NB4 (cell line): Measurements from ENCODE around the gene DNAJB13.

Experiments used
- DNase-seq: peaks from one replicate; pipeline ENCODE4 v3.0.0; 2010; ENCODE audit warnings: low read depth
- H3K4me3 ChIP-seq: one replicate; pipeline ENCODE4 v1.5.1; 2011; ENCODE audit warnings: mild to moderate bottlenecking, low read depth, low read length, moderate library complexity
- CTCF ChIP-seq: IDR thresholded peaks from one replicate; pipeline ENCODE4 v1.5.1; 2012; ENCODE audit warnings: low read depth, low read length
- MYC ChIP-seq: IDR thresholded peaks from 2 replicates; pipeline ENCODE4 v1.6.1; 2011; ENCODE audit warnings: low read depth, low read length
- POLR2A ChIP-seq: IDR thresholded peaks from 2 replicates; pipeline ENCODE4 v1.6.1; 2011; ENCODE audit warnings: mild to moderate bottlenecking; ENCODE audit not compliant: insufficient read length; ENCODE audit errors: extremely low read depth
- TF ChIP-seq, protein P1 (sequence below): IDR thresholded peaks from 2 replicates; pipeline ENCODE4 v1.6.1; 2011; ENCODE audit warnings: low read depth, low read length

The DNAJB13 gene

GRCh38 chr11:73976451-73977151, 25.8 kb downstream of the DNAJB13 start:
- no peak for DNase-seq
- TF ChIP-seq POLR2A = no peak
- TF ChIP-seq MYC = no peak
- TF ChIP-seq, protein P1, sequence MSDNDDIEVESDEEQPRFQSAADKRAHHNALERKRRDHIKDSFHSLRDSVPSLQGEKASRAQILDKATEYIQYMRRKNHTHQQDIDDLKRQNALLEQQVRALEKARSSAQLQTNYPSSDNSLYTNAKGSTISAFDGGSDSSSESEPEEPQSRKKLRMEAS = no peak
- no peak for TF ChIP-seq CTCF

GRCh38 chr11:73977856-73978519, 27.2 kb downstream of the DNAJB13 start:
- no peak for TF ChIP-seq POLR2A
- no peak overlapping the region for H3K4me3 ChIP-seq

More at GRCh38 chr11:73976451-73977151, 25.8 kb downstream of the DNAJB13 start:
- no peak overlapping the region for H3K4me3 ChIP-seq

DNA sequence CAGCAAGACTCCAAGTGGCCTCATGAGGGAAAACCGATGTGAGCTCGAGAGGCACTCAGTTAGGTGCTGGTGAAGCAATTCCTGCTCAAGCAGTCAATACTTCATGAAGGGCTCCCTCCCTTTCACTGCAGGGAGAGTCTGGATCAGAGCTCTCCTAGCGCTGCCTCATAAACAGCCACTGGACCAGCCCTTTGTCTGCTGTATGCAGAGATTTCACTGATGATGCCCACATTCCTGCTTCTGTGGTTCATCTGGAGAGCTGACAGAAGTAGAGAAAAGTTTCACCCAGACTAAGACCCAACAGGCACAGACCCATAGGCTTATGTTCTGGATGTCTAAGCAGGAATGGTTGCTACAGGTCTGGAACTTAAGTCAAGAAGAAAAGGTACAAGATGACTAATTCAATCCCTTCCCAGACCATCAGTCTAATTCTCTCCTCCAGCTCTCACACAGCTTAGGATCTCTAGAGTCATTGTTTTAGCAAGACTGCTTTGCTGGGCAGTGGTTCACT, 27.8 kb downstream of the DNAJB13 start:
- no peak overlapping the region for H3K4me3 ChIP-seq
- TF ChIP-seq MYC = no peak
- TF ChIP-seq, protein P1 = no peak
- no peak for TF ChIP-seq CTCF
- TF ChIP-seq POLR2A = no peak
- no peak for DNase-seq

More at GRCh38 chr11:73977856-73978519, 27.2 kb downstream of the DNAJB13 start:
- no peak for DNase-seq

DNA sequence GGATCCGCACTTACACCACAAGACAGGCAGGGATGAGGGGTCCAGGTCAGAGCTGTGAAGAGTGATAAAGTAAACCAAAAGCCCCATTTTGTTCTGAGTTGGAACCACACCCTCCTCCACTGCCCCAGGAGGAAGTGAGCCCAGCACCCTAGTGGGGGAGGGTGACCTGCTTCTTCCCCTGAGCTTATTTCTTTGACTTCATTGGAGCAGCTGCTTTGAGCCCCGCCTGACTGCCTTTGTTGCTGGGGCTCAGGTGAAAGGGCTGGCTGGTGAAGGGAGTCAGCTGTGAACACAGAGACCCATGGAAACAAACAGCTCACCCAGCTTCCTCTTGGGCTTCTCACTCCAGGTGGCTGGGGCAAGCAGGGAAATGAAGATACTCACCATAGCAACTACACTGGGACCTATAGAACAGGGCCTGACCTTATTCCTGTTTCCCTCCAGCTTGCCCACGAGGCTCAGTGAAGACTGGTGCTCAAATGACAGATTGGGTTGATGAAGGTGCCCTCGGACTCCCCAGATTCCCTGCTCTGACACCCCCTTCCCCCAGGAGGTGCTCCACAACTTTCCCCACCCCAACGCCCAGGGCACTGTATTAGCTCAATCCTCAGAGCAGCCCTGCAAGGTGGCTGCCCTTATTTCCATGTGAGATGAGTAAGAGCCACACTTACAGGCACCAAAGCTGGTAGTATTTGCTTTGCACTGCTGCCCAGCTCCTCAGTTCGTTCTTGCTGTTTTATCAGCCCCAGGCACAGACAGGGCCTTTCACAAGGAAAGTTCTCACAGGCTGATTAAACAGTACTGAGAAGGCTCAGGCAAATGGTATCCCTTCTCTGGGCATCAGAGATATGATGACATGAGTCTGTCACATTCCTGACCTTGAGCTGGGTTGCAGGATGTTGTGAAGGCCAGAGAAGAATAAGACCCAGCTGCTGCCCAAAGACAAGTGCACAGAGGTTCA, 29.5 kb downstream of the DNAJB13 start:
- DNase-seq = peak; percentile 84
- peak overlapping the region; percentile 87 for H3K4me3 ChIP-seq
- TF ChIP-seq POLR2A (no peak), MYC (peak; percentile 1; the same call in 1 of the 2 replicates), CTCF (no peak)
- TF ChIP-seq, protein P1 = peak; percentile 66; the same call in 1 of the 2 replicates

GRCh38 chr11:73981051-73981805, 30.4 kb downstream of the DNAJB13 start:
- DNase-seq = peak; percentile 25
- H3K4me3 ChIP-seq = peak overlapping the region; percentile 87
- TF ChIP-seq MYC = no peak
- no peak for TF ChIP-seq CTCF
- no peak for TF ChIP-seq POLR2A
- TF ChIP-seq, protein P1 = no peak
